Placental epithelial cell (primary cell): Measurements from ENCODE around the gene PTCH1. TPM values are rescaled to one million over a fixed set of nuclear protein-coding genes. Genes with fewer than 3 reads are reported as not detected.

Experiments
- small RNA-seq: library from RNA; depleted of rRNA; stranded (forward); fragments of <200 nt; gene quantifications from one replicate; pipeline ENCODE3, GENCODE V24; 2012
- total RNA-seq: library from RNA; depleted of rRNA; stranded (reverse); fragments of >200 nt; gene quantifications from 2 replicates; pipeline ENCODE4 v1.2.3, GENCODE V29; 2012

The PTCH1 gene
- 3.6 and 6.7 TPM in 2 replicates for total RNA-seq

DNA sequence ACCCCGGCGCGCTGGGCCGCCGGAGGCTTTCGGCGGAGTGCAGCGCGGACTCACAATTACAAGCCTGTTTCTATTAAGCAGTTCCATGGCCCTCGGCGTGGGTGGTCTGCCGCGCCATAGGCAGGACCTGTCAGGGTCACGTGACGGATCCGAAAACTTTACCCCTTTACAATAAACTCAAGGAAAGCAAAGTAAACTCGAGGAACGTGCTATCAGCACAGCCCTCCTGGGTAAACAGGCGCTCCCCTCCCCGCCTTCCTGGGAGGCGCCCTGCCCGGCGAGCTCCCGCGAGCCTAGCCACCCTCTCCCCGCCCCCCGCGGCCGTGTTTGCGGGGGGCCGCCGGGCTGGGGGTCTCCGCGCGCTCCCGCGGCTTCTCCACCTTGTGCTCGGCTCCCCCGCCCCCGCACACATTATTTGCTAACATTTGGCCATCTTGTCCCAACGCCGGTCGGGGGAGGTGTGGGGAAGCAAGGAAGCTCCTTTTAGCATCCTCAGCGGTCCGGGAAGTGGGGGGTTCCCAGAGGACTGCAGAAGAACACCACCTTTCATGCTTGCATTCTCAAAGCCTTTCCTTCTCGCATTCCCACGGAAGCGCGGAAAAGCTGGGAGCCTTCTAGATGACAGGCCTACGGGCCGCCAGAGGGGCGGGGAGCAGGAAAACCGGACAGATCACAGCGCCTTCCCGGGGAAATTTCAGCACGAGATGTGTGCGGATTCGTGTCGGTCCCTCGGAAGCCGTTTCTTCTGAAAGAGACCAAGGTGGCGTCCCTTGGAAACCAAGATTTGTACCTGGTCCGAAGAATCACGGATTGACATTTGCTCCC, at the start of gene PTCH1:
TSS of gene PTCH1 (minus strand) at position 238 of the 825 bp plus-strand sequence.

Small RNAs within 50 kb of the gene (small RNA-seq; reads per million reads assigned to genes)
- not detected for gene MT1P1

Other genes with a start within 250 kb of the PTCH1 start
- 4.6 and 7.9 TPM in 2 replicates for gene FANCC, start 199.3 kb downstream of the PTCH1 start, total RNA-seq